ENCODE measurements around the gene CHRM3. TPM values are rescaled to one million over a fixed set of nuclear protein-coding genes. Genes with fewer than 3 reads are reported as not detected.

CHRM3 gene
- total RNA-seq, 1 experiment from 2014 or later = 0.03 TPM

DNA sequence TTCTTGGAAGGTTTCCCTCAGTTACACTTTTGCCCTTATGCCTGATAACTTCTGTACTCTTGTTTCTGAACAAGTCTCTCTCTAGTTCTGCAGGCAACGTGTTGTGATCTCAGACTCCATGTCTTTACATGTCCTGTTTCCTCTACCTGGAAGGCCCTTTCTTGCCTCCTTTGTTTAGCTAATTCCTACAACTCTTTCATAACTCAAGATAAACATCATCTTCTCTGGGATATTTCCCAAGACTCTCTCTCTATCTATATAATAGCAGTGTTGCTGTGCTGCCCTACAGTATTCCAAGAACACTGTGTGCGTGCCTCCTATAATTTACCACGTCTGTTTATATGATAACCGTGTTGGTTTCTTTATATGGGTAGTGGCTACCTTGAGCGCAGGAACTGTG lies 47.8 kb downstream of the CHRM3 start:
- no peak for DNase-seq
- H3K4me3 ChIP-seq = no peak overlapping the region
- H3K36me3 ChIP-seq = no peaks in the 10 kb centered on the region
- H3K27me3 ChIP-seq = no peaks in the 10 kb centered on the region
- no peaks in the 10 kb centered on the region for H3K9me3 ChIP-seq
